Activated naive CD4-positive, alpha-beta T cell treated with anti-CD3 and anti-CD28 coated beads for 36 hours (primary cell): ENCODE results near the gene GSG1L. TPM values are rescaled to one million over a fixed set of nuclear protein-coding genes. Genes with fewer than 3 reads are reported as not detected.
"Not testable (repeated sequence)": the region's sequence is repeated elsewhere in the genome, so short reads cannot be mapped to it uniquely, and the experiment has no call there.

Experiments used
- CTCF ChIA-PET: fragments of 350-600 bp; sonication (Branson Sonifier 250); formaldehyde crosslinking; loops from one replicate; lab custom pipeline; 2021; ENCODE audit warnings: antibody characterized with exemption; lab: Charles Lee
- DNase-seq: peaks from one replicate; pipeline ENCODE4 v3.0.0-alpha.2; 2020
- H3K27ac Mint-ChIP-seq: one replicate; pipeline ENCODE4 v1.8.0; 2021; ENCODE audit warnings: mild to moderate bottlenecking, mixed read lengths
- H3K27me3 Mint-ChIP-seq: one replicate; pipeline ENCODE4 v1.8.0; 2021; ENCODE audit warnings: low read depth, mixed read lengths
- H3K36me3 Mint-ChIP-seq: one replicate; pipeline ENCODE4 v1.8.0; 2021; ENCODE audit warnings: low read depth, mixed read lengths
- H3K4me1 Mint-ChIP-seq: one replicate; pipeline ENCODE4 v1.8.0; 2021; ENCODE audit warnings: low read depth, mixed read lengths
- H3K4me3 Mint-ChIP-seq: one replicate; pipeline ENCODE4 v1.8.0; 2021; ENCODE audit warnings: mild to moderate bottlenecking, moderate library complexity, mixed read lengths
- H3K9me3 Mint-ChIP-seq: one replicate; pipeline ENCODE4 v1.8.0; 2021; ENCODE audit warnings: mixed read lengths
- intact Hi-C: fragments of 100-400 bp; cut with micrococcal nuclease; formaldehyde crosslinking; loops from one replicate; pipeline ENCODE4 v1.15.1; 2023
- total RNA-seq, 2 experiments: library from RNA; stranded (reverse); gene quantifications; one replicate each; pipeline ENCODE4 v1.2.3, GENCODE V29; 2021

Gene GSG1L
- total RNA-seq, 2 experiments from 2014 or later = not detected

DNA sequence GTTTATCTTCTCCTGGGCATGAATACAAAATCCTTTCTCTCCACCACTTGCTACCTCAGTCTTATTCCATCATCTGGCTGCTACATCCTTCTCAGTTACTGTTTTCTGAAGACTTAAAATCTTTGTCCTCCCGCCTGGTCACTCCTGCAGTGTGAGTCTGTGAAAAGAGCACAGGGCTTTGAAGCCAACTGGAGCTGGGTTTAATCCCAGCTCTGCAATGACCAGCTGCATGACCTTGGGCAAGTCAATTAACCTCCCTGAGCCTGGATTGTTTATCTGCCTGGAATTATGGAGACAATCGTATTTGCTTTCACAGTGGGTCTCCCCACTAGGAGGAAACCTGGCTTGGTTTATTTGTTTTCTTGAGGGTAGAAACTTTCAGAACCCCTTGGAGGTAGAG is 183.2 kb downstream of the GSG1L start:
- CTCF ChIA-PET = no interaction called here
- Mint-ChIP-seq H3K27ac (no peak overlapping the region), H3K4me3 (no peak overlapping the region), H3K36me3 (no peaks in the 10 kb centered on the region), H3K4me1 (no peaks in the 10 kb centered on the region), H3K9me3 (peaks cover 23% of the 10 kb centered on the region), H3K27me3 (peaks cover 8% of the 10 kb centered on the region)
- no peak for DNase-seq
- intact Hi-C loops = no loop called here

DNA sequence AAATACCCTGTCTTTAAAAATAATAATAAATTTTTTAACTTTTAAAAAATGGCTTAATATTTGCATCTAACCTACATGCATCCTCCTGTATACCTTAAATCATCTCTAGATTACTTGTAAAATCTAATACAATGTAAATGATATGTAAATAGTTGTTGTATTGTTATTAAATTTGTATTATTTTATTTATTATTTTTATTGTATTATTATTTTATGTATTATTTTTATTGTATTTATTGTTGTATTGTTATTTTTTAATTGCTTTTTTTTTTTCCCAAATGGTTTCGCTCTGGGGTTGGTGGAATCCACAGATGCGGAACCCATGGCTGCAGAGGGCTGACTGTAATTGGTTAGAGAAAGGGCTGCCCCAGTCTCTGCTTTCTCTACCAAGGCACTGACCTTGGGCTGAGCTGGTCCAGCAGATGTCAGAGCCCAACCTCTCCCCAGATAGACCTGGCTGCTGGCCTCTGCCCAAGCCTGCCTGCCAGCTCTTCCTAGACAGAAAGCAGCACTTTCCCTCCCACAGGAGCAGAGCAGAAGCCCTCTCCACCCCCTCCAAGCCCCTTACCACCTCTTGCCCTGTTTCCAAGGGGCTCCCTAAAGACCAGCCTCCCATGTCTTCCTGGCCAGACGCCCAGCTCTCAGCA is 183.8 kb downstream of the GSG1L start:
- no peak overlapping the region for H3K4me3 Mint-ChIP-seq
- no peak overlapping the region for H3K27ac Mint-ChIP-seq
- intact Hi-C loops = no loop called here
- CTCF ChIA-PET = no interaction called here
- H3K36me3 Mint-ChIP-seq = no peaks in the 10 kb centered on the region
- H3K4me1 Mint-ChIP-seq = no peaks in the 10 kb centered on the region
- peaks cover 8% of the 10 kb centered on the region for H3K27me3 Mint-ChIP-seq
- H3K9me3 Mint-ChIP-seq = peaks cover 29% of the 10 kb centered on the region
- no peak for DNase-seq

DNA sequence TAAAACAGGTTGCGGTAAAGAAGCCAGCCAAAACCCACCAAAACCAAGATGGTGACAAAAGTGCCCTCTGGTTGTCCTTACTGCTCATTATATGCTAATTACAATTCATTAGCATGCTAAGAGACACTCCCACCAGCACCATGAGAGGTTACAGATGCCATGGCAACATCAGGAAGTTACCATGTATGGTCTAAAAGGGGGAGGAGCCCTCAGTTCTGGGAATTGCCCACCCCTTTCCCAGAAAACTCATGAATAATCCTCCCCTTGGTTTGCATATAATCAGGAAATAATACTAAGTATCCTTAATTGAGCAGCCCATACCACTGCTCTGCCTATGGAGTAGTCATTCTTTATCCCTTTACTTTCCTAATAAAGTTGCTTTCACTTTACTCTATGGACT is 190.9 kb downstream of the GSG1L start:
- DNase-seq, H3K27me3 Mint-ChIP-seq, intact Hi-C loops, H3K36me3 Mint-ChIP-seq, H3K4me1 Mint-ChIP-seq, CTCF ChIA-PET, H3K4me3 Mint-ChIP-seq, H3K27ac Mint-ChIP-seq: not testable (repeated sequence)
- H3K9me3 Mint-ChIP-seq = peaks cover 27% of the 10 kb centered on the region

DNA sequence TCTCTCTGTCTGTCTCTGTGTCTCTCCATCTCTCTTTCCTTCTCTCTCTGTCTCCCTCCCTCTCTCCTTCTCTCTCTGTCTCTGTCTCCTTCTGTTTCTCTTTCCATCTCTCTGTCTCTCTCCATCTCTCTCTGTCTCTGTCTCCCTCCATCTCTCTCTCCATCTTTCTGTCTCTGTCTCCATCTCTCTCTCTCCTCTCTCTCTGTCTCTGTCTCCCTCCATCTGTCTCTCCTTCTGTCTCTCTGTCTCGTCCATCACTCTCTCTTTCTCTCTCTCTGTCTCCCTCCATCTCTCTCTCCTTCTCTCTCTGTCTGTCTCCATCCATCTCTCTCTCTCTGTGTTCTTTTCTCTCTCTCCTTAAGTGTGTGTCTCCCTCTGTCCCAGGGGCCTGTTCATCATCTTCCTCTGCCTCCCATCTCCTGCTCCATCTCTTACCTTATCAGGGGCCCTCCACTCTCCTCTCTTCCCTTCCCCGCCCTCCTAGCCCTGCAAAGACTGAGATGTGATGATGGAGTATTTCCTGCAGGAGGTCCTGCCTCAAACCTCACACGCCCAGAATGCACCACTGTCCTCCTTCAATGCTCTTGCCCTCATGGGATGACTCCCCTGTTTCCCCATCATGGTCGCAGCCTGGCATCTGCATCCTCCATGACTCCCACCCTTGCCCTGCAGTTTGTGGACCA is 193.3 kb downstream of the GSG1L start:
- Mint-ChIP-seq H3K27ac (no peak overlapping the region), H3K4me1 (no peaks in the 10 kb centered on the region), H3K27me3 (peaks cover 3% of the 10 kb centered on the region), H3K36me3 (peaks cover 2% of the 10 kb centered on the region), H3K4me3 (no peak overlapping the region), H3K9me3 (peaks cover 20% of the 10 kb centered on the region)
- intact Hi-C loops = no loop called here
- no peak for DNase-seq
- CTCF ChIA-PET = no interaction called here

DNA sequence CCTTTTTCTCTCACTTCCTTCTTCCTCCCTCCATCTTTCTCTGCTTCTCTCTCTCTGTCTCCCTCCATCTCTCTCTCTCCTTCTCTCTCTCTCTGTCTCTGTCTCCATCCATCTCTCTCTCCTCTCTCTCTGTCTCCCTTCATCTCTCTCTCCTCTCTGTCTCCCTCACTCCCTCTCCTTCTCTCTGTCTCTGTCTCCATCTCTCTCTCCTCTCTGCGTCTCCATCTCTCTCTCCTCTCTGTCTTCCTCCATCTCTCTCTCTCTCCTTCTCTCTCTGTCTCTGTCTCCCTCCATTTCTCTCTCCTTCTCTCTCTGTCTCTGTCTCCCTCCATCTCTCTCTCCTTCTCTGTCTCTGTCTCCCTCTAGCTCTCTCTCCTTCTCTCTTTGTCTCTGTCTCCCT is 194.1 kb downstream of the GSG1L start:
- intact Hi-C loops = loop anchor here (10.0 kb wide), 1 partner anchor 235 kb away; no protein-coding TSS in a partner anchor
- no peaks in the 10 kb centered on the region for H3K4me1 Mint-ChIP-seq
- H3K27me3 Mint-ChIP-seq = peaks cover 3% of the 10 kb centered on the region
- H3K9me3 Mint-ChIP-seq = peaks cover 12% of the 10 kb centered on the region
- no peak overlapping the region for H3K27ac Mint-ChIP-seq
- CTCF ChIA-PET = no interaction called here
- peaks cover 2% of the 10 kb centered on the region for H3K36me3 Mint-ChIP-seq
- DNase-seq = no peak
- H3K4me3 Mint-ChIP-seq = no peak overlapping the region

DNA sequence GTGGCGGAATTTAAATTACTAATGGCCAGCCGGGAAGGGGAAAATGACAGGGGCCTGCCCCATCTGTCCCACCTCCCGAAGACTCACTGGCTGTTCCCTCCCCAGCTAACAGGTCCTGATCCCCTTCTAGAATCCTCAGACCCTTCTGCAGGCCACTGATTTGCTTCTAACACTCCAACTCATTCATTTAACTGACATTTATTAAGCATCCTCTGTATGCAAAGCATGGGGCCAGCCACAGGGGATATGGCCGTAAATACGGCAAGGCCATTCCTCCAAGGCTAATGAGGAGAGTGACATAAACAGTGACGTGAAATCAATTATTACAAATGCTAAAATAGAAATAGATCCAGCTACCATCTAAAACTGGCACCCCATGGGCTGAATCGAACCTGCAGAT is 195.3 kb downstream of the GSG1L start:
- intact Hi-C loops = loop anchor here (10.0 kb wide), 1 partner anchor 233 kb away; no protein-coding TSS in a partner anchor
- no peak overlapping the region for H3K27ac Mint-ChIP-seq
- H3K4me1 Mint-ChIP-seq = no peaks in the 10 kb centered on the region
- DNase-seq = no peak
- peaks cover 13% of the 10 kb centered on the region for H3K9me3 Mint-ChIP-seq
- peaks cover 1% of the 10 kb centered on the region for H3K36me3 Mint-ChIP-seq
- H3K27me3 Mint-ChIP-seq = no peaks in the 10 kb centered on the region
- H3K4me3 Mint-ChIP-seq = no peak overlapping the region
- CTCF ChIA-PET = no interaction called here

DNA sequence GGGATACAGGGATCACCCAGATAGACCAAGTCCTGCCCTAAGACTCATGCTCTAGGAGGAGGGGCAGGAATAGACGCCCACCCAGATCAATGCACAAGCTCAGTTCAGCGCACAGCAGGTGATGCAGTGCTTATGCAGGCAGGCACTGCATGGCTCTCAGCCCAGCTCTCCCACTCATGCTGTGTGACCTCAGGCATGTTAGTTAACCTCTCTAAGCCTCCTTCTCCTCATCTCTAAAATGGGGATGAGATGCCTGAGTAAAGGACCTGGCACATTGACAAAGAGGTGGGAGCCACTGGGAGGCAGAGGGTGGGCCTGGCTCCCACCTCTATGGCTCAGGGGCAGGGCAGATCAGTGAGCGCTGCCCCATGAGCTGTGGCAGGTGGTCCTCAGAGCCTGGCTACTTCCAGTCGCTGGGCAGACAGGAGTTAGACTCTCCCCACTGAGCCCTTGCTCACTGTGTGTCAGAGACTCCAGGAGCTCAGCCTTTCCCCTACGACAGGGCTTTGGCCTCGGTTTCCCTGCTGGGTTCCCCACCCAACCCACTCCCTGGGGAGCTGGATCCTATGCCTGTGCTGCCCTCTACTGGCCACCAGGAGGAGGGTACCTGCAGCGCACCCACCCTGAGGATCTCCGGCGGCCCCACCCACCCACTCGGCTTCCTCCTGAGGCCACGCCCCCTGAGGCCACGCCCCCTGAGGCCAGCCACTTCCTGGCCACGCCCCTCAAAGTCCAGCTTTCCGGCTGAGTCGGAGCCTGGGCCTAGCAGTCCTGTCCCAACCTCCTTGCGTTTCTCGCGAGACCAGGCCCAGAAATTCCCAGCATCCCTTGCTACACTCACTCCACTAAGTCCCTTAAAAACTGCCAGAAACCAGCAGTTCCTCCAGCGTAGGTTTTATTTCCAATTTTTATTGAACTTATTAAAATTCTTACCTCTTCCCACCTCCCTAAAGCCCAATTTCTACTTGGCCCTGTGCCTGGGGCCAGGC is 196.1 kb downstream of the GSG1L start:
- DNase-seq = peak; percentile 75
- H3K4me1 Mint-ChIP-seq = no peaks in the 10 kb centered on the region
- no peak overlapping the region for H3K4me3 Mint-ChIP-seq
- H3K27me3 Mint-ChIP-seq = no peaks in the 10 kb centered on the region
- no peak overlapping the region for H3K27ac Mint-ChIP-seq
- intact Hi-C loops = loop anchor here (10.0 kb wide), 1 partner anchor 233 kb away; no protein-coding TSS in a partner anchor
- CTCF ChIA-PET = interaction anchor here (1.2 kb wide), 1 partner anchor 20 kb away, joined by 3 read pairs; no protein-coding TSS in a partner anchor
- peaks cover 19% of the 10 kb centered on the region for H3K9me3 Mint-ChIP-seq
- H3K36me3 Mint-ChIP-seq = peaks cover 1% of the 10 kb centered on the region

DNA sequence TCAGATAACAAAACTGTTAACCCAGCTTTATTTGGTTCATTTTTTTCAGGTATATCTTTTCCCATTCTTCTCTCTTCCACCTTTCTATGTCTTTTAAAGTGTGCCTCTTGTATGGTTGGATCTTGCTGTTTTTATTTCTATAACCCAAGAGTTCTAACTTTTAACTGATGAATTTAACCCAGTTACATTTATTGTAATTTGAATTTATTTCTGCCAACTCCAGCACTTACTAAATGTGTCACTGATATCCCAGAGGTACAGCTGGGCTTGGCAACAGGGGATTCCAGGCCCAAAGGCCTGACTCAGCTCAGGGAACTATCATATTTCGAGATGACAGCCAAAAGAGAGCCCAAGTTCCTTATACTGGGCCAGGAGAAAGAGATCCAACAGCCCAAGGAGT is 200.1 kb downstream of the GSG1L start:
- no peak overlapping the region for H3K27ac Mint-ChIP-seq
- intact Hi-C loops = loop anchor here (10.0 kb wide), 1 partner anchor 229 kb away; no protein-coding TSS in a partner anchor
- no peaks in the 10 kb centered on the region for H3K27me3 Mint-ChIP-seq
- no peak for DNase-seq
- CTCF ChIA-PET = interaction anchor here (0.5 to 1.5 kb wide), 3 partner anchors 90 to 224 kb away, joined by 3 to 4 read pairs (median 4); no protein-coding TSS in a partner anchor
- no peak overlapping the region for H3K4me3 Mint-ChIP-seq
- H3K9me3 Mint-ChIP-seq = peaks cover 19% of the 10 kb centered on the region
- peaks cover 1% of the 10 kb centered on the region for H3K36me3 Mint-ChIP-seq
- H3K4me1 Mint-ChIP-seq = no peaks in the 10 kb centered on the region

DNA sequence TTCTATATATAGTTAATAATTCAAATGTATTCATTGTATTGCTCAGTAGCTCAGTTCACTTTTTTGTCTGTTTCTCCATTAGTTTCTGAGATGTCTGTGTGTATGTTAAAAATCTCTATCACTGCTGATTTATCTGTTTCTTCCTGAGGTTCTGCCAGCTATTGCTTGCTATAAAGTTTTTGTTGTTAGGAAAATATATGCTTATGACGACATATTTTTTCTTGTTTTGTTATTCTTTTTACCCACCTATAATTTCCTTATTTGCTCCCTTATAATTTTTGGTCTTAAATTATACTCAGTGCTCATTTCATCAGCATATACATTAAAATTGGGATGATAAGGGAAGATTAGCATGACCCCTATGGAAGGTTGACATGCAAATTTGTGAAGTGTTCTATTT is 200.6 kb downstream of the GSG1L start:
- no peak for DNase-seq
- Mint-ChIP-seq H3K4me3 (no peak overlapping the region), H3K27ac (no peak overlapping the region), H3K27me3 (no peaks in the 10 kb centered on the region), H3K4me1 (no peaks in the 10 kb centered on the region), H3K9me3 (peaks cover 19% of the 10 kb centered on the region), H3K36me3 (peaks cover 1% of the 10 kb centered on the region)
- intact Hi-C loops = loop anchor here (10.0 kb wide), 1 partner anchor 228 kb away; no protein-coding TSS in a partner anchor
- CTCF ChIA-PET = interaction anchor here (0.5 to 1.5 kb wide), 3 partner anchors 90 to 223 kb away, joined by 3 to 4 read pairs (median 4); no protein-coding TSS in a partner anchor

DNA sequence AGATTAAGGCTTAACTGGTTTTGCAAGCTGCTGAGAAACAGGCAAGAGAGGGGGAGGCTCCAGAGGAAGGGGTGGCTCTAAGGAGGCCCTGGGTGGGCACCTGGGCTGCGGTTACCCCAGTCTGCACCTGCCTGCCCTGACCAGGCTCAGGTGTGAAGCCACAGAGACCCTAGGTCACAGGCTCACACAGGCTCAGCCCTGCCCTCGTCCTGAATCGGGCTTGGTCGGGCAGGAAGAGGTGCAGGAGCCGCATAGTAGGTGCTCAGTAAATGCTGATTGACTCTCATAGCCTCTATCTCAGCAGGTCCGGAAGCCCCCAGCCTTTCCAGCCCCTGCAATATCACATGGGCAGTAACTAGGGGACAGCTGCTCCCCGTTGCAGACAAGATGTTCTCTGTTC is 203.4 kb downstream of the GSG1L start:
- Mint-ChIP-seq H3K27ac (no peak overlapping the region), H3K4me3 (no peak overlapping the region), H3K4me1 (no peaks in the 10 kb centered on the region), H3K27me3 (no peaks in the 10 kb centered on the region), H3K36me3 (peaks cover 1% of the 10 kb centered on the region), H3K9me3 (peaks cover 15% of the 10 kb centered on the region)
- CTCF ChIA-PET = no interaction called here
- intact Hi-C loops = loop anchor here (10.0 kb wide), 1 partner anchor 225 kb away; no protein-coding TSS in a partner anchor
- no peak for DNase-seq

DNA sequence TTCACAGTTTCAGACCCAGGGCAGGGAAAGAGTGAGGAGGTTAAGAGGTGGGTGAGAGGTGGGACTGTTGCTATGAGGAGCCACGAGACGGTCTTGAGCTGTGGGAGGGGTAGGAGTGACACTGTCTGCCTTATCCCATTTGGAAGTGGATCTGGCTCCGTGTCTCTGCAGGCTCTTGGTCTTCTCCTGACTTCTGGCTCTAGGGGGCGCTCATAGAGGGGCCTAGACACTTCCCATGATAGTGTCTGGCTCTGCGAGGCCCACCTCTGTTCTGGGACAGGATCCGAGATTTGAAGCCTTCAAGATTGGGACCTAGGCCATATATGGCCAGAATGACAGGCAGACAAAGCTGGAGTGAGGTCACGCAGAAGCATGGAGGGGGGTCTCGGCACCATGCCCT is 204.5 kb downstream of the GSG1L start:
- H3K9me3 Mint-ChIP-seq = peaks cover 14% of the 10 kb centered on the region
- no peaks in the 10 kb centered on the region for H3K4me1 Mint-ChIP-seq
- intact Hi-C loops = no loop called here
- DNase-seq = no peak
- no peaks in the 10 kb centered on the region for H3K27me3 Mint-ChIP-seq
- H3K36me3 Mint-ChIP-seq = peaks cover 1% of the 10 kb centered on the region
- CTCF ChIA-PET = interaction anchor here (0.8 to 0.9 kb wide), 2 partner anchors 13 to 211 kb away, joined by 3 read pairs; no protein-coding TSS in a partner anchor
- H3K27ac Mint-ChIP-seq = no peak overlapping the region
- no peak overlapping the region for H3K4me3 Mint-ChIP-seq

DNA sequence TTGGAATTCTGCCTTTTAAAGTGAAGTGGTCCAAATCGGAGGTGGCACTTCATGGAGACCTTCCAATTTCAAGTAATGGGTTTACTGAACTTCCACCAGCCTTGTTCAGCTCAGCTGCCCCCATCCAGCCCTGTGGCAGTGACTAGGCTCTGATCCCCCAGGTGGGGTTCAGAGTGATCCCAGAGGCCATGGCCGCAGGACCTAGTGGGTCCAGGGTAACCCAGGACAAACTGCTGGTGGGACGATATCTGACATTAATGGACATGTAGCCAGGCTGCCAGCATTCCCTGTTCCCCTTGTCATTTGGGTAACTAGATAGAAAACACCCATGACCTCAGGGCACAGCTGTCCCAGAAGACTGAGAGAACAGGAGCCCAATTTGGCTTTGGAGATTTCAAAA is 209.9 kb downstream of the GSG1L start:
- Mint-ChIP-seq H3K36me3 (no peaks in the 10 kb centered on the region), H3K27me3 (peaks cover 22% of the 10 kb centered on the region), H3K4me3 (no peak overlapping the region), H3K27ac (no peak overlapping the region), H3K4me1 (no peaks in the 10 kb centered on the region), H3K9me3 (no peaks in the 10 kb centered on the region)
- intact Hi-C loops = no loop called here
- no peak for DNase-seq
- CTCF ChIA-PET = no interaction called here
